HepG2 (cell line): ENCODE results near the gene ELL. TPM values are rescaled to one million over a fixed set of nuclear protein-coding genes. Genes with fewer than 3 reads are reported as not detected.

Experiments
- ARID4A ChIP-seq: sonication (generic); formaldehyde crosslinking; IDR thresholded peaks from 2 replicates; pipeline ENCODE4 v1.5.0; 2020; ENCODE audit warnings: mild to moderate bottlenecking, missing genetic modification reagents, borderline replicate concordance
- EHMT2 ChIP-seq: fragments of 200-600 bp; sonication (generic); IDR thresholded peaks from 2 replicates; pipeline ENCODE4 v1.7.0; 2017; ENCODE audit warnings: antibody characterized with exemption, low read depth, low read length, borderline replicate concordance
- KDM3A ChIP-seq: IDR thresholded peaks from 2 replicates; pipeline ENCODE4 v1.6.1; 2018; ENCODE audit warnings: low read depth, missing compliant biosample characterization
- MAFK ChIP-seq, 2 experiments: IDR thresholded peaks in 1 of 2; conservative IDR thresholded peaks in 1 of 2; 2 replicates each; pipeline ENCODE4 v1.6.1; 2011; ENCODE audit warnings: improper control_type of control experiment in 2 of 2, low read length in 2 of 2
- RELA ChIP-seq: sonication (generic); formaldehyde crosslinking; IDR thresholded peaks from 2 replicates; pipeline ENCODE4 v1.4.0; 2020; ENCODE audit warnings: missing genetic modification reagents
- SCMH1 ChIP-seq: sonication (generic); formaldehyde crosslinking; IDR thresholded peaks from 2 replicates; pipeline ENCODE4 v1.9.0; 2021; ENCODE audit warnings: missing genetic modification reagents, mild to moderate bottlenecking, borderline replicate concordance
- TFE3 ChIP-seq: IDR thresholded peaks from 2 replicates; pipeline ENCODE4 v1.6.1; 2016
- WIZ ChIP-seq: sonication (generic); formaldehyde crosslinking; IDR thresholded peaks from 2 replicates; pipeline ENCODE4 v1.5.1; 2020; ENCODE audit warnings: mild to moderate bottlenecking, missing genetic modification reagents
- ZNF33A ChIP-seq: sonication (generic); formaldehyde crosslinking; IDR thresholded peaks from 2 replicates; pipeline ENCODE4 v1.5.1; 2020; ENCODE audit warnings: missing genetic modification reagents, mild to moderate bottlenecking, moderate library complexity, borderline replicate concordance
- ZNF788 ChIP-seq: sonication (generic); formaldehyde crosslinking; IDR thresholded peaks from 2 replicates; pipeline ENCODE4 v1.5.0; 2020; ENCODE audit warnings: mild to moderate bottlenecking, missing genetic modification reagents, borderline replicate concordance
- polyA plus RNA-seq, 8 experiments: library from polyadenylated mRNA; depleted of rRNA in 3 of 8; stranded (reverse) in 7 of 8; unstranded in 1 of 8; fragments of >200 nt; fragmentation: Illumina TruSeq in 4 of 8; extraction: Trizol in 4 of 8; gene quantifications; 2 replicates each; pipeline versions ENCODE4 v1.2.1 to v1.2.3, GENCODE V29; 2011 to 2016; ENCODE audit warnings: low read depth in 4 of 8, missing spikeins in 1 of 8, mixed read lengths in 1 of 8; ENCODE audit not compliant: insufficient read depth in 1 of 8
- total RNA-seq, 5 experiments: library from RNA; depleted of rRNA; stranded (reverse); fragments of >200 nt; fragmentation: Illumina TruSeq; extraction: Trizol; gene quantifications; 2 replicates each; pipeline ENCODE4 v1.2.3, GENCODE V29; 2016; ENCODE audit warnings: low read depth in 1 of 5
- TF ChIP-seq, protein P1 (sequence below): sonication (generic); formaldehyde crosslinking; IDR thresholded peaks from 2 replicates; pipeline ENCODE4 v1.8.0; 2022; ENCODE audit warnings: mild to moderate bottlenecking, missing genetic modification reagents; ENCODE audit not compliant: insufficient replicate concordance
- TF ChIP-seq, protein P2 (sequence below): sonication (generic); formaldehyde crosslinking; conservative IDR thresholded peaks from 2 replicates; pipeline ENCODE4 v1.4.0; 2020; ENCODE audit warnings: missing genetic modification reagents

ELL gene
- total and polyA plus RNA-seq, 2 of the 13 experiments (the other 11 are each of a cell fraction or from before 2014, with no cell fraction given): 3.7 to 5.4 TPM

- TF ChIP-seq, protein P1, sequence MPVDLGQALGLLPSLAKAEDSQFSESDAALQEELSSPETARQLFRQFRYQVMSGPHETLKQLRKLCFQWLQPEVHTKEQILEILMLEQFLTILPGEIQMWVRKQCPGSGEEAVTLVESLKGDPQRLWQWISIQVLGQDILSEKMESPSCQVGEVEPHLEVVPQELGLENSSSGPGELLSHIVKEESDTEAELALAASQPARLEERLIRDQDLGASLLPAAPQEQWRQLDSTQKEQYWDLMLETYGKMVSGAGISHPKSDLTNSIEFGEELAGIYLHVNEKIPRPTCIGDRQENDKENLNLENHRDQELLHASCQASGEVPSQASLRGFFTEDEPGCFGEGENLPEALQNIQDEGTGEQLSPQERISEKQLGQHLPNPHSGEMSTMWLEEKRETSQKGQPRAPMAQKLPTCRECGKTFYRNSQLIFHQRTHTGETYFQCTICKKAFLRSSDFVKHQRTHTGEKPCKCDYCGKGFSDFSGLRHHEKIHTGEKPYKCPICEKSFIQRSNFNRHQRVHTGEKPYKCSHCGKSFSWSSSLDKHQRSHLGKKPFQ (CRISPR knock-in tag): no peak
- TF ChIP-seq MAFK (conservative IDR thresholded peaks at IDR 0.05 in 1 of 2, IDR thresholded peaks at IDR 0.05 in 1 of 2; ENCODE audit: low read length in 2 of 2) (no peak), RELA (CRISPR knock-in tag) (no peak), ZNF33A (CRISPR knock-in tag) (no peak), SCMH1 (CRISPR knock-in tag) (no peak), KDM3A (CRISPR knock-in tag) (no peak), ARID4A (CRISPR knock-in tag) (no peak), WIZ (CRISPR knock-in tag) (no peak), EHMT2 (no peak), ZNF788 (CRISPR knock-in tag) (no peak), TFE3 (no peak)
- TF ChIP-seq, protein P2, sequence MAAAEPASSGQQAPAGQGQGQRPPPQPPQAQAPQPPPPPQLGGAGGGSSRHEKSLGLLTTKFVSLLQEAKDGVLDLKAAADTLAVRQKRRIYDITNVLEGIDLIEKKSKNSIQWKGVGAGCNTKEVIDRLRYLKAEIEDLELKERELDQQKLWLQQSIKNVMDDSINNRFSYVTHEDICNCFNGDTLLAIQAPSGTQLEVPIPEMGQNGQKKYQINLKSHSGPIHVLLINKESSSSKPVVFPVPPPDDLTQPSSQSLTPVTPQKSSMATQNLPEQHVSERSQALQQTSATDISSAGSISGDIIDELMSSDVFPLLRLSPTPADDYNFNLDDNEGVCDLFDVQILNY (CRISPR knock-in tag): no peak
These were observed 20.0 kb downstream of the ELL start (continued) for GRCh38 chr19:18501832-18502231.
